ENCODE data around the gene SLC39A11. TPM values are rescaled to one million over a fixed set of nuclear protein-coding genes. Genes with fewer than 3 reads are reported as not detected.

The SLC39A11 gene
- total RNA-seq, 1 donor from 2014 or later: 26.0 TPM

GRCh38 chr17:72672729-72673128, 419.8 kb downstream of the SLC39A11 start:
- Mint-ChIP-seq H3K9me3 (peaks cover 17% of the 10 kb centered on the region), H3K4me3 (no peak overlapping the region), H3K27me3 (ENCODE audit: low read depth) (no peaks in the 10 kb centered on the region), H3K36me3 (peaks cover 4% of the 10 kb centered on the region), H3K4me1 (no peaks in the 10 kb centered on the region), H3K27ac (no peak overlapping the region)
- no peak for TF ChIP-seq CTCF (IDR thresholded peaks at IDR 0.05; ENCODE audit: unreplicated experiment)
- no peak for DNase-seq (ENCODE audit: low spot score in 2 of 2, unreplicated experiment in 2 of 2)

- Mint-ChIP-seq H3K27ac (no peak overlapping the region), H3K4me1 (peaks cover 11% of the 10 kb centered on the region), H3K27me3 (ENCODE audit: low read depth) (no peaks in the 10 kb centered on the region), H3K9me3 (peaks cover 17% of the 10 kb centered on the region), H3K36me3 (peaks cover 4% of the 10 kb centered on the region), H3K4me3 (no peak overlapping the region)
- no peak for DNase-seq (ENCODE audit: low spot score in 2 of 2, unreplicated experiment in 2 of 2)
- TF ChIP-seq CTCF (IDR thresholded peaks at IDR 0.05; ENCODE audit: unreplicated experiment): no peak
These were observed 421.5 kb downstream of the SLC39A11 start for GRCh38 chr17:72671016-72671415.

- H3K27me3 Mint-ChIP-seq (ENCODE audit: low read depth): no peaks in the 10 kb centered on the region
- no peak for TF ChIP-seq CTCF (IDR thresholded peaks at IDR 0.05; ENCODE audit: unreplicated experiment)
- H3K4me1 Mint-ChIP-seq: peaks cover 13% of the 10 kb centered on the region
- H3K4me3 Mint-ChIP-seq: no peak overlapping the region
- no peak overlapping the region for H3K27ac Mint-ChIP-seq
- DNase-seq (ENCODE audit: low spot score in 2 of 2, unreplicated experiment in 2 of 2): no peak
- peaks cover 4% of the 10 kb centered on the region for H3K36me3 Mint-ChIP-seq
- peaks cover 23% of the 10 kb centered on the region for H3K9me3 Mint-ChIP-seq
These were observed 425.1 kb downstream of the SLC39A11 start for GRCh38 chr17:72667096-72668063.

- DNase-seq (ENCODE audit: low spot score in 2 of 2, unreplicated experiment in 2 of 2): no peak
- Mint-ChIP-seq H3K4me3 (no peak overlapping the region), H3K36me3 (peaks cover 4% of the 10 kb centered on the region), H3K27ac (peak overlapping the region; percentile 65), H3K27me3 (ENCODE audit: low read depth) (no peaks in the 10 kb centered on the region), H3K9me3 (peaks cover 23% of the 10 kb centered on the region), H3K4me1 (peaks cover 23% of the 10 kb centered on the region)
- no peak for TF ChIP-seq CTCF (IDR thresholded peaks at IDR 0.05; ENCODE audit: unreplicated experiment)
These were observed 426.3 kb downstream of the SLC39A11 start for GRCh38 chr17:72665852-72666851.

GRCh38 chr17:72662827-72663190, 429.7 kb downstream of the SLC39A11 start:
- Mint-ChIP-seq H3K9me3 (peaks cover 15% of the 10 kb centered on the region), H3K36me3 (no peaks in the 10 kb centered on the region), H3K4me3 (no peak overlapping the region), H3K27me3 (ENCODE audit: low read depth) (no peaks in the 10 kb centered on the region), H3K27ac (no peak overlapping the region), H3K4me1 (peaks cover 26% of the 10 kb centered on the region)
- no peak for DNase-seq (ENCODE audit: low spot score in 2 of 2, unreplicated experiment in 2 of 2)
- TF ChIP-seq CTCF (IDR thresholded peaks at IDR 0.05; ENCODE audit: unreplicated experiment): no peak
